ENCODE results near the gene FTCDNL1.

FTCDNL1 gene

GRCh38 chr2:199742884-199743283 is 108.1 kb downstream of the FTCDNL1 start:
- no peak for DNase-seq (ENCODE audit: low read depth)
- no peak overlapping the region for H3K4me3 ChIP-seq (ENCODE audit: low read depth, low read length)
- TF ChIP-seq CTCF (IDR thresholded peaks at IDR 0.05; ENCODE audit: control insufficient read depth, extremely low read depth, insufficient read depth): no peak

- no peak for DNase-seq (ENCODE audit: low read depth)
- no peak for TF ChIP-seq CTCF (IDR thresholded peaks at IDR 0.05; ENCODE audit: control insufficient read depth, extremely low read depth, insufficient read depth)
- no peak overlapping the region for H3K4me3 ChIP-seq (ENCODE audit: low read depth, low read length)
Observed at GRCh38 chr2:199740111-199740428, 110.9 kb downstream of the FTCDNL1 start.

- no peak overlapping the region for H3K4me3 ChIP-seq (ENCODE audit: low read depth, low read length)
- TF ChIP-seq CTCF (IDR thresholded peaks at IDR 0.05; ENCODE audit: control insufficient read depth, extremely low read depth, insufficient read depth): peak; percentile 79
- DNase-seq (ENCODE audit: low read depth): no peak
Observed at GRCh38 chr2:199739413-199740110, 111.4 kb downstream of the FTCDNL1 start.

DNA sequence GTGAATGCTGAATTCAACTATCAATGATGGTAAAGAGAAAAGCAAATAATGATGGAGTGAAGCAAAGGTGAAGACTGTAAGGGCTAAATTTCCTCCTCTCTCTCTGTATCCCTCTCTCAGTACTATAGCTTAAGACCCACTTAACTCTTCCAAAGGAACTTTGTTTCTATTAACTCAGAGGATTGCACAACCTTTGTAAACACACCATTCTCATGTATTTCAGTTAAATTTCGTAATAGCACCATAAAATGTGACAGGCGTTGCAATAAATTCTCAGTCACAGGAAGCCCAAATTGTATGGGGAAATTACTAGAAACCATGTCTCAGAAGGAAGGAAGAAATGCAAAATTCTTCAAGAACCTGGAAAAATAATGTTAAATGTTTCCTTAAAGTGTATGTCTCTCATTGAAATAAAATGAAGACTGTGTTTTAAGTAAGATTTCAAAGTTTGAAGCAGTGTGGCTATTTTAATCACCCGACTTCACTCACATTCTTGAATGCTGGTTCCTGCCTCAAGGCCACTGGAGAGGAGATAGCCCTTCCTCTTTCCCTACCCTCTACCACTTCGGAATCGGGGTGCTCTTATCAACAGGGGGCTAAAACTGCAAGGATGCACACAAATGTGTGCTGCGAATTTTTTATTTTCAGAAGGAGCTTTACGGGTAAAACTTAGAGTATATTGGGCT is 112.1 kb downstream of the FTCDNL1 start:
- TF ChIP-seq CTCF (IDR thresholded peaks at IDR 0.05; ENCODE audit: control insufficient read depth, extremely low read depth, insufficient read depth): no peak
- no peak for DNase-seq (ENCODE audit: low read depth)
- H3K4me3 ChIP-seq (ENCODE audit: low read depth, low read length): no peak overlapping the region

DNA sequence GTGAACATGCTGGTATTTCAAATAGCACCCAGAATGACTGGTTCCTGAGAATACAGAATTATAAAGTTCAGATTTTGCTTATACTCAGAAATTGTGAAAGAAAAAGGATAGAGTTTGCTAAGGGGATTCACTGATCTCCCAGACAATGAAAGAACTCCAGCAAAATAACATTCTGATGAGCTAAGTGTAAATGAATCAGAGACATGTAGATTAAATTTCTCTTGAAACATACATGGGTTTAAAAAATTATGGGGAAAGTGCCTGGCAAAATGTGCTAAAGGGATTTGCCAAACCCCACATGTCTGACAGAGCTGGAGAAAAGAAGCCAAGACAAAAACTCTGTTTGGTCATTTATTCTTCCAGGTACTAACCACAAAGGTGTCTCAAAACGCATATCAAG is 116.3 kb downstream of the FTCDNL1 start:
- DNase-seq (ENCODE audit: low read depth): no peak
- no peak for TF ChIP-seq CTCF (IDR thresholded peaks at IDR 0.05; ENCODE audit: control insufficient read depth, extremely low read depth, insufficient read depth)
- no peak overlapping the region for H3K4me3 ChIP-seq (ENCODE audit: low read depth, low read length)

GRCh38 chr2:199734011-199734410 is 117.0 kb downstream of the FTCDNL1 start:
- TF ChIP-seq CTCF (IDR thresholded peaks at IDR 0.05; ENCODE audit: control insufficient read depth, extremely low read depth, insufficient read depth): no peak
- DNase-seq (ENCODE audit: low read depth): no peak
- no peak overlapping the region for H3K4me3 ChIP-seq (ENCODE audit: low read depth, low read length)

- TF ChIP-seq CTCF (IDR thresholded peaks at IDR 0.05; ENCODE audit: control insufficient read depth, extremely low read depth, insufficient read depth): no peak
- no peak for DNase-seq (ENCODE audit: low read depth)
- H3K4me3 ChIP-seq (ENCODE audit: low read depth, low read length): no peak overlapping the region
Observed at GRCh38 chr2:199727801-199728200, 123.2 kb downstream of the FTCDNL1 start.
